HEK293T (cell line): Measurements from ENCODE around the gene WNT5A.

Source experiments
- ARNT ChIP-seq: fragments of 450-650 bp; IDR thresholded peaks from 2 replicates; pipeline ENCODE4 v1.6.1; 2017; ENCODE audit warnings: mild to moderate bottlenecking
- BHLHE40 ChIP-seq: fragments of 450-650 bp; IDR thresholded peaks from 2 replicates; pipeline ENCODE4 v1.6.1; 2016; ENCODE audit warnings: mild to moderate bottlenecking, moderate library complexity, borderline replicate concordance
- CTBP1 ChIP-seq: fragments of 450-650 bp; IDR thresholded peaks from 2 replicates; pipeline ENCODE4 v1.6.1; 2016; ENCODE audit warnings: borderline replicate concordance
- ELF4 ChIP-seq: fragments of 450-650 bp; IDR thresholded peaks from 2 replicates; pipeline ENCODE4 v1.6.1; 2017; ENCODE audit warnings: antibody characterized with exemption
- FOXA1 ChIP-seq: fragments of 450-650 bp; IDR thresholded peaks from 2 replicates; pipeline ENCODE4 v1.6.1; 2016; ENCODE audit warnings: mild to moderate bottlenecking
- FOXK2 ChIP-seq: fragments of 450-650 bp; IDR thresholded peaks from 2 replicates; pipeline ENCODE4 v1.6.1; 2016; ENCODE audit warnings: mild to moderate bottlenecking
- FOXM1 ChIP-seq: fragments of 450-650 bp; IDR thresholded peaks from 2 replicates; pipeline ENCODE4 v1.6.1; 2017; ENCODE audit warnings: mild to moderate bottlenecking, borderline replicate concordance
- HDGF ChIP-seq: fragments of 450-650 bp; IDR thresholded peaks from 2 replicates; pipeline ENCODE4 v1.6.1; 2017; ENCODE audit warnings: antibody characterized with exemption, borderline replicate concordance
- LEF1 ChIP-seq: fragments of 450-650 bp; IDR thresholded peaks from 2 replicates; pipeline ENCODE4 v1.6.1; 2017; ENCODE audit warnings: mild to moderate bottlenecking, borderline replicate concordance
- NFRKB ChIP-seq: fragments of 450-650 bp; IDR thresholded peaks from 2 replicates; pipeline ENCODE4 v1.6.1; 2016; ENCODE audit warnings: mild to moderate bottlenecking, moderate library complexity
- SP1 ChIP-seq: fragments of 450-650 bp; IDR thresholded peaks from 2 replicates; pipeline ENCODE4 v1.6.1; 2017
- SUZ12 ChIP-seq: fragments of 450-650 bp; IDR thresholded peaks from 2 replicates; pipeline ENCODE4 v1.6.1; 2016; ENCODE audit warnings: mild to moderate bottlenecking
- TARDBP ChIP-seq: fragments of 450-650 bp; IDR thresholded peaks from 2 replicates; pipeline ENCODE4 v1.6.1; 2016
- TF ChIP-seq, protein P1 (sequence below): fragments of 450-650 bp; IDR thresholded peaks from 2 replicates; pipeline ENCODE4 v1.6.1; 2016

DNA sequence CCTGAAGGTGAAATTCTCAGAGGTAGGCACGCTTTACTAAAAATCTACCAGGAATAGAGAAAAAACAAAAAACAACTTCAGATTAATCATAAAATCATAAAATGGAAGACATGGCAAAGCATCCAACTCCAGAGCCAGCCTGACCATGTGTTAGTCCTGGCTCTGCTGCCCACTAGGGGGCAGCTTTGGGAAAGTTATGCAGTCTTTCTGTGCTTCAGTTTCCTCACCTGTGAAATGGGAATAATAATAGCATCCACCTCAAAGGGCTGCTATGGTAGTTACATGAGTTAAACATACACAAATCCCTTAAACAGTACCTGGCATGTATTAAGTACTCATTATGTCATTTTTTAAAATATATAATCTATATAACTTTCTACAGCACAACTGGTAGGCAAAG, 52.3 kb downstream of the WNT5A start:
- TF ChIP-seq FOXM1 (no peak), FOXK2 (no peak), TARDBP (no peak), SP1 (no peak), BHLHE40 (no peak), LEF1 (no peak), HDGF (no peak), SUZ12 (no peak), CTBP1 (no peak), ARNT (no peak), ELF4 (no peak), NFRKB (no peak), FOXA1 (no peak)
- TF ChIP-seq, protein P1, sequence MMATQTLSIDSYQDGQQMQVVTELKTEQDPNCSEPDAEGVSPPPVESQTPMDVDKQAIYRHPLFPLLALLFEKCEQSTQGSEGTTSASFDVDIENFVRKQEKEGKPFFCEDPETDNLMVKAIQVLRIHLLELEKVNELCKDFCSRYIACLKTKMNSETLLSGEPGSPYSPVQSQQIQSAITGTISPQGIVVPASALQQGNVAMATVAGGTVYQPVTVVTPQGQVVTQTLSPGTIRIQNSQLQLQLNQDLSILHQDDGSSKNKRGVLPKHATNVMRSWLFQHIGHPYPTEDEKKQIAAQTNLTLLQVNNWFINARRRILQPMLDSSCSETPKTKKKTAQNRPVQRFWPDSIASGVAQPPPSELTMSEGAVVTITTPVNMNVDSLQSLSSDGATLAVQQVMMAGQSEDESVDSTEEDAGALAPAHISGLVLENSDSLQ, result no peak
